WERI-Rb-1 (cell line): ENCODE measurements around the gene PLPP2.
"Not testable (repeated sequence)": the region's sequence is repeated elsewhere in the genome, so short reads cannot be mapped to it uniquely, and the experiment has no call there.

Source experiments
- DNase-seq: peaks from one replicate; pipeline ENCODE4 v3.0.0-alpha.2; 2020
- H3K27ac ChIP-seq: fragments of 250-450 bp; sonication (Bioruptor Pico); 2 replicates; pipeline ENCODE4 v1.5.1; 2020; ENCODE audit warnings: mild to moderate bottlenecking, moderate library complexity
- H3K27me3 ChIP-seq: fragments of 250-450 bp; sonication (Bioruptor Pico); 2 replicates; pipeline ENCODE4 v1.5.1; 2021; ENCODE audit warnings: mild to moderate bottlenecking, low read depth, moderate library complexity; ENCODE audit not compliant: insufficient read depth, severe bottlenecking
- H3K36me3 ChIP-seq: fragments of 250-450 bp; sonication (Bioruptor Pico); 2 replicates; pipeline ENCODE4 v1.5.1; 2020; ENCODE audit warnings: mild to moderate bottlenecking, moderate library complexity
- H3K4me3 ChIP-seq: 2 replicates; pipeline ENCODE4 v1.5.1; 2011; ENCODE audit warnings: low read depth, mild to moderate bottlenecking, control low read depth, low read length
- H3K9me3 ChIP-seq: fragments of 250-450 bp; sonication (Bioruptor Pico); 2 replicates; pipeline ENCODE4 v1.5.1; 2021; ENCODE audit warnings: mild to moderate bottlenecking, moderate library complexity; ENCODE audit not compliant: severe bottlenecking
- CTCF ChIP-seq: IDR thresholded peaks from 2 replicates; pipeline ENCODE4 v1.5.1; 2011; ENCODE audit warnings: low read depth, mild to moderate bottlenecking, control low read depth, inconsistent platforms, low read length

Gene PLPP2

GRCh38 chr19:277131-277530 is 14.1 kb downstream of the PLPP2 start:
- no peak for TF ChIP-seq CTCF
- no peak overlapping the region for H3K27ac ChIP-seq
- no peaks in the 10 kb centered on the region for H3K36me3 ChIP-seq
- no peak for DNase-seq
- no peaks in the 10 kb centered on the region for H3K27me3 ChIP-seq
- H3K4me3 ChIP-seq, result no peak overlapping the region
- H3K9me3 ChIP-seq, result no peaks in the 10 kb centered on the region

GRCh38 chr19:275958-276646 is 15.1 kb downstream of the PLPP2 start:
- no peak for TF ChIP-seq CTCF
- no peaks in the 10 kb centered on the region for H3K27me3 ChIP-seq
- DNase-seq, result no peak
- no peaks in the 10 kb centered on the region for H3K9me3 ChIP-seq
- no peak overlapping the region for H3K4me3 ChIP-seq
- H3K36me3 ChIP-seq, result no peaks in the 10 kb centered on the region
- H3K27ac ChIP-seq, result no peak overlapping the region

- Histone ChIP-seq H3K36me3 (no peaks in the 10 kb centered on the region), H3K27ac (no peak overlapping the region), H3K4me3 (no peak overlapping the region), H3K27me3 (no peaks in the 10 kb centered on the region), H3K9me3 (no peaks in the 10 kb centered on the region)
- DNase-seq, result no peak
- TF ChIP-seq CTCF, result no peak
Observed at GRCh38 chr19:275000-275399, 16.2 kb downstream of the PLPP2 start.

GRCh38 chr19:273393-273792 is 17.8 kb downstream of the PLPP2 start:
- Histone ChIP-seq H3K9me3 (no peaks in the 10 kb centered on the region), H3K4me3 (no peak overlapping the region), H3K27me3 (no peaks in the 10 kb centered on the region), H3K36me3 (no peaks in the 10 kb centered on the region), H3K27ac (no peak overlapping the region)
- no peak for DNase-seq
- TF ChIP-seq CTCF, result no peak

- H3K9me3 ChIP-seq, result no peaks in the 10 kb centered on the region
- TF ChIP-seq CTCF, result no peak
- no peak overlapping the region for H3K4me3 ChIP-seq
- H3K27me3 ChIP-seq, result no peaks in the 10 kb centered on the region
- H3K36me3 ChIP-seq, result no peaks in the 10 kb centered on the region
- no peak for DNase-seq
- H3K27ac ChIP-seq, result no peak overlapping the region
Observed at GRCh38 chr19:271856-272255, 19.3 kb downstream of the PLPP2 start.

GRCh38 chr19:270766-271318 is 20.4 kb downstream of the PLPP2 start:
- H3K27me3 ChIP-seq, H3K36me3 ChIP-seq, H3K9me3 ChIP-seq, DNase-seq, H3K27ac ChIP-seq, H3K4me3 ChIP-seq: not testable (repeated sequence)
